ENCODE results near the gene C1orf159.

- no peak for TF ChIP-seq REST (IDR thresholded peaks at IDR 0.05)
- no peak for TF ChIP-seq CTCF (IDR thresholded peaks at IDR 0.05; ENCODE audit: low read depth, low read length, missing input control)
- TF ChIP-seq MAX (IDR thresholded peaks at IDR 0.05), result no peak
Observed at GRCh38 chr1:1069711-1070676, 45.9 kb downstream of the C1orf159 start.

Data from liver (tissue), 2 donors.